Thyroid gland (tissue), 4 donors: Measurements from ENCODE around the gene REG1A.

ENCODE experiments used
- CTCF ChIP-seq, 6 experiments: fragments of 200-600 bp in 3 of 6; fragments of 450-650 bp in 3 of 6; sonication (generic) in 3 of 6; IDR thresholded peaks; one replicate each; pipeline ENCODE4 v1.5.1; 2016 to 2019; ENCODE audit warnings: antibody characterized with exemption in 6 of 6, mild to moderate bottlenecking in 2 of 6, inconsistent platforms in 1 of 6, moderate library complexity in 1 of 6
- POLR2A ChIP-seq, 2 donors: fragments of 450-650 bp; IDR thresholded peaks; one replicate each; pipeline ENCODE4 v1.6.1; 2017; ENCODE audit warnings: antibody characterized with exemption in 2 of 2, mild to moderate bottlenecking in 2 of 2, moderate library complexity in 1 of 2

GRCh38 chr2:79171348-79171958 is 51.2 kb downstream of the REG1A start:
- TF ChIP-seq CTCF (IDR thresholded peaks at IDR 0.05) (no peak), POLR2A (IDR thresholded peaks at IDR 0.05) (no peak)
